RPMI7951 (cell line): ENCODE measurements around the gene EIF2B5. TPM values are rescaled to one million over a fixed set of nuclear protein-coding genes. Genes with fewer than 3 reads are reported as not detected.
"Not testable (repeated sequence)": the region's sequence is repeated elsewhere in the genome, so short reads cannot be mapped to it uniquely, and the experiment has no call there.

Experiments
- DNase-seq: peaks from one replicate; pipeline ENCODE4 v3.0.0-alpha.2; 2012; ENCODE audit warnings: low read depth
- total RNA-seq: library from RNA; depleted of rRNA; stranded (reverse); fragments of >200 nt; shearing (Covaris generic); gene quantifications from 2 replicates; pipeline ENCODE4 v1.2.3, GENCODE V29; 2014

Gene EIF2B5
- total RNA-seq, 1 experiment from 2014 or later: 42.1 TPM

GRCh38 chr3:184145751-184146270 is 10.7 kb downstream of the EIF2B5 start:
- DNase-seq: no peak

DNA sequence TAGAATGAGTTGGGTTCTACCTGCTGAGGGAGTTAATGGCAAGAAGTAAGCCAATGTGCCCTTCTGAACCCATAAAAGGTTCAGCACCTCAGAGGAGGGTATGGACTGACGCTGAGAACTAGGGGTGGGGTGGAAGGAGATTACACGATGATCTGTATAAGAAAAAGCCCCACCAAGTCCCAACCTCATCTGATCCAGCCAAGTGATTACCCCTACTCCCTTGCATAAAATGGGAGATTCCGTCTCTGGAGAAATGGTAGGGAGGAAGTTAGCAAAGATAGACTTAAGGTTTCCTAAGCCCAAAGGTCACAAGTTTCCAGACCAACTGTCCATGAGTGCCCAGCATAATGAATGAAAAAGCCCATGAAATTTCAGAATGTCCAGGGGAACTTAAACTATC is 12.9 kb downstream of the EIF2B5 start:
- no peak for DNase-seq

GRCh38 chr3:184149123-184149522 is 14.0 kb downstream of the EIF2B5 start:
- no peak for DNase-seq

GRCh38 chr3:184149770-184150169 is 14.6 kb downstream of the EIF2B5 start:
- not testable (repeated sequence) for DNase-seq

DNA sequence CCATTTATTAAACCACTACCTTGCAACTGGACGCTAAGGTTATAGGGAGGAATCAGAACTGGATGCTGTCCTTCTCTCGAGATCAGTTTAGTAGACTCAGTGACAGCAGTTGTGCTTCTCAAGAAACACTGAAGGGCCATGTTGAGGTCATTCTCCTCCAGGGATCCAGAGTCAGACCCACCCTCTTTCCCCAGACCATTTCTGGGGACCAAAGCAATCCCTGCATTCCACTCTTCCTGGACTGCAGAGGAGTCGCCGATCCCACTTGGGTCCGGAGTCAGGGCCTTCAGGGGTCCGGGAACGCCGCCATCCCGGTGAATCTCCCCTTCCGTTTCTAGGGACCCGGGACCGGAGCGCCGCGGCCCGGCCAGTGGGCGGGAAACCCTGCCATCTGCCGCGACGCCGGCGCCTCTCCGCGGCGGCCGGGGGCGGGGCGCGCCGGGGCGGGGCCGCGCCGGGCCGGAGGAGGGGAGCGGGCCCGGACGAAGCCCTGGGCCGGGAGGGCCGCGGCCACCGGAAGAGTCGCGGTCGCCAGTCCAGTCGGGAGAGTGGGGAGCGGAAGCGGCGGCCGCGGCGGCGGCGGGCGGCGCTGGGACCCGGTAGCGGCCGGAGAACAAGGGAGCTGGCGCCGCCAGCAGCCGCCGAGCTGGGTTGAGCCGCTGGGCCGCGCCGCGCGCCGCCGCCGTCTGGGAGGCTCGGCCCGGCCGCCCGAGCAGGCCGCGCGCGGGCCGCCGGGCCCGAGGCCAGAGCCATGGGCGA is 19.9 kb downstream of the EIF2B5 start, which contains the start of gene DVL3:
Gene DVL3, plus strand, starts transcription at position 493 of the 759 bp plus-strand sequence. Its CDS starts 259 bp downstream, at position 752.
- DNase-seq: peak; percentile 75

DNA sequence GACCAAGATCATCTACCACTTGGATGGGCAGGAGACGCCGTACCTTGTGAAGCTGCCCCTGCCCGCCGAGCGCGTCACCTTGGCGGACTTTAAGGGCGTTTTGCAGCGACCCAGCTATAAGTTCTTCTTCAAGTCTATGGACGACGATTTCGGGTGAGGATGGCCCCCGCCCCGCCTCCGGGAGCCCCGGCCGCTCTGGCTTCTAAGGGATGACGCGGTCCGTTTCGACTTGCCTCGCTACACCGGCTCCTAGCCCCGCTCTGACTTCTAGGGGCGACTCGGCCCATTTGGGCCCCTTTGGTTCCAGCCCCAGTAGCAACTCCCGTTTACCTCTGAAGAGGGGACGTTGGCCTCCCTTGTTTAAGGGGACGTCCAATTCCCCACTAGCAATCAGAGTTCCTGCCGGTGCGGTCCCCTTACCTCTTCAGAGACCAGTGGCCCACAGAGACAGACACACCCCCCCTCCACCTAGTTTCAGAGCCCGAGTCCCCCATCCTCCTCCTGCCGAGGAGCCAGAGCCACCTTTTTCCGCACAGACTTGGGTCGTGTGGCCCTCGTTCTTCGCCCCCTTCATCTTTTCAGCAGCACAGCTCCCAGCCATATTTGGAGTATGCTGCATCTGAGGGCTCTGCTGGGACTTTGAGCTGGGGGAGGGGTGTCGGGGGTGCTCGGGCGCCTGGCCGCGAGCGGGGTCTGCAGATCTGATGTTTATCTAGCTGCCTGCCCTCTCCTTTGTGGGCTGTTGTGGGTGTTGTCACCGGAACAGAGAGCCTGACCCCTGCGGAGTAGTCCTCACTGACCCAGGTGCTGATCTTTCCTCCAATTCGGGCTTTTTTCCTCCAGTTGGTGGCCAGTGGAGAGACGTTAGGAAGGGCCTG is 20.7 kb downstream of the EIF2B5 start:
- no peak for DNase-seq

GRCh38 chr3:184156522-184156955 is 21.4 kb downstream of the EIF2B5 start:
- peak; percentile 60 for DNase-seq

- DNase-seq: no peak
Measured at GRCh38 chr3:184157206-184157605, 22.0 kb downstream of the EIF2B5 start.

DNA sequence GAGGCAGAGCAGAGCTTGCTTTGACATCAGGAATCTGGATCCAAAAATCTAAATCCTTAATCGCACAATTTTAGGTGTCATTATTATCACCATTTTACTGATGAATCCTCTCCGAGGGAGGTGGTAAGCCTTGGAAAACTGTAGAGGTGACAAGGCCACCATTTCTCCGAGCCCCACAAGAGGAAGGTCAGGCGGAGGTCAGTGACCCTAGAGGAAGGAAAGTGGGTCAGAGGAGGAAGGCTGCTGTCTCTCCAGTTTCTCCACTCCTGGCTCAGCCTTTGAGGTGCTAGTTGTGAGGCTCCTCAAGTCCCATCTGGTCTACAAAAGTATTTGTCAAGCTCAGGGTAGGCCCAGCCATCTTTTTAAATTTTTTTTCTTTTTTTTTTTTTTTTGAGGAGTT is 23.2 kb downstream of the EIF2B5 start:
- DNase-seq: no peak

DNA sequence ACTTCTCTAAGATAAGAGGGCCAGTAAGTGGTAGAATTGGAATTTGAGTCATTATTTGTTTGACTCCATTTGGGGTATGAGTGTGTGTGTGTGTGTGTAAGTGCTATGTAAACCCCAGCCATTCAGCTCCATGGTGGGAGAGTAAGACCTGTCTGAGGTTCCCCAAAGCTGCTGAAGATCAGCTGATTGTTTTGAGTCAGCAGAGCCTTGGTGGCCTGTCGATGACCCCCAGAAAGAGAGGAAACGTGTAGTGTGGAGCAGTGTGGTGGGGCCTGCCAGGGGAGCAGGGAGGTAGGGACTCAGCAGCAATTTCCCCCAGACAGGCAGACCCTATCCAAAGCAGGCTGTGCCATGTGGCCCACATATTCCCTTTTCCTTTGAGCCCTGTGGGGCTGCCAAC is 25.3 kb downstream of the EIF2B5 start:
- DNase-seq: no peak

DNA sequence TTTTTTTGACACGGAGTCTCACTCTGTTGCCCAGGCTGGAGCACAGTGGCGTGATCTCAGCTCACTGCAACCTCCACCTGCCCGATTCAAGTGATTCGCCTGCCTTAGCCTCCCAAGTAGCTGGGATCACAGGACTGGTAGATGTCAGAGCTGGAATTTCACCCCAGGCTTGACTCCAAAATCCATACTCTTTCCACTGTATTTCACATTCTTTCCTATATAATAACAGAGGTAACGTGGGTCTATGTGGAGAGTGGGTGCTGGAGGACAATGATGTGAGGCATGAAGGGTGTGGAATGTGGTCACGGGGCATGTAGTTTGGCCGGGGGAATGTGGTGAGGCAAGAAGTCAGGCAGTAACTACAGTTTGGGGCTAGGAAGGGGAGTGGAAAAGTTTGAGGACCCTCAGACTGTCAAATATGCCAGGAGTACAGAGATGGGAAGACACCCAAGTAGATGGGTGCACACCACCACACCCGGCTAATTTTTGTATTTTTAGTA is 27.5 kb downstream of the EIF2B5 start:
- DNase-seq: not testable (repeated sequence)

- DNase-seq: no peak
Measured at GRCh38 chr3:184164648-184165330, 29.6 kb downstream of the EIF2B5 start.

- no peak for DNase-seq
Measured at GRCh38 chr3:184165543-184165942, 30.4 kb downstream of the EIF2B5 start.

DNA sequence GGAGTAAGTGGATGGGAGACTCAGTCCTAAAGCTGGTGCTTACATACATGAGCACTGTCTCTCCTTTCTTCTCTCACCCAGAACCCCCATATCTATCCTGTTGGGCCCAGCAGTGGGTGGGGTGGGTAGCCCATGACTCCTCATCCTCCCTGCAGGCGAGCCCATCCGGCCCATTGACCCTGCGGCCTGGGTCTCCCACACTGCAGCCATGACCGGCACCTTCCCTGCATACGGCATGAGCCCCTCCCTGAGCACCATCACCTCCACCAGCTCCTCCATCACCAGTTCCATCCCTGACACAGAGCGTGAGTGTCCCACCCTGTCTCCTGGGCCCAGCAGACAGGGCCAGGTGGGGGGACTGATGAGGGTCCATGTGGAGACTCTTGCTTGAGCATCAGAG is 31.5 kb downstream of the EIF2B5 start:
- DNase-seq: no peak

- no peak for DNase-seq
Measured at GRCh38 chr3:184167786-184168185, 32.6 kb downstream of the EIF2B5 start.

- DNase-seq: peak; percentile 79
Measured at GRCh38 chr3:184168363-184169120, 33.4 kb downstream of the EIF2B5 start.

DNA sequence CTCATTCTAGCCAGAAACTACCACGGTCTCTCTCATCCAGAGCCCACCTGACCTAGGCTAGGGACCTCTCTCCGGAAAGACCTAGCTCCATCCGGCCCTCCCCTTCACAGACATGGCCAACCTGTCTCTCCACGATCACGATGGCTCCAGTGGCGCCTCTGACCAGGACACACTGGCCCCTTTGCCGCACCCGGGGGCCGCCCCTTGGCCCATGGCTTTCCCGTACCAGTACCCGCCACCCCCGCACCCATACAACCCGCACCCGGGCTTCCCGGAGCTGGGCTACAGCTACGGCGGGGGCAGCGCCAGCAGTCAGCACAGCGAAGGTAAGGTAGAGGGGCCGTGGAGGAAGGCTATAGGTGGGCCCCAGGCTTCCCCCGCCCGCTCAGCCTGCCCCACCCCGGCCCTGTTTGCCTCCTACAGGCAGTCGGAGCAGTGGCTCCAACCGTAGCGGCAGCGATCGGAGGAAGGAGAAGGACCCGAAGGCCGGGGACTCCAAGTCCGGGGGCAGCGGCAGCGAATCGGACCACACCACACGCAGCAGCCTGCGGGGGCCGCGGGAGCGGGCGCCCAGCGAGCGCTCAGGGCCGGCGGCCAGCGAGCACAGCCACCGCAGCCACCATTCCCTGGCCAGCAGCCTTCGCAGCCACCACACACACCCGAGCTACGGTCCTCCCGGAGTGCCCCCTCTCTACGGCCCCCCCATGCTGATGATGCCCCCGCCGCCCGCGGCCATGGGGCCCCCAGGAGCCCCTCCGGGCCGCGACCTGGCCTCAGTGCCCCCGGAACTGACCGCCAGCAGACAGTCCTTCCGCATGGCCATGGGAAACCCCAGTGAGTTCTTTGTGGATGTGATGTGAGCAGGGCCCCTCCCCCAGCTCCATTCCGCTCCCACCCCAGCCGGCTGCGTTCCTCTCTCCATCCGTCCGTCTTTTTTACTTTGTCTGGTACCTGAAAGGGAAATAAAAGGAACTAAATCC is 35.0 kb downstream of the EIF2B5 start:
- no peak for DNase-seq

GRCh38 chr3:184171562-184171961 is 36.4 kb downstream of the EIF2B5 start:
- DNase-seq: peak; percentile 87

DNA sequence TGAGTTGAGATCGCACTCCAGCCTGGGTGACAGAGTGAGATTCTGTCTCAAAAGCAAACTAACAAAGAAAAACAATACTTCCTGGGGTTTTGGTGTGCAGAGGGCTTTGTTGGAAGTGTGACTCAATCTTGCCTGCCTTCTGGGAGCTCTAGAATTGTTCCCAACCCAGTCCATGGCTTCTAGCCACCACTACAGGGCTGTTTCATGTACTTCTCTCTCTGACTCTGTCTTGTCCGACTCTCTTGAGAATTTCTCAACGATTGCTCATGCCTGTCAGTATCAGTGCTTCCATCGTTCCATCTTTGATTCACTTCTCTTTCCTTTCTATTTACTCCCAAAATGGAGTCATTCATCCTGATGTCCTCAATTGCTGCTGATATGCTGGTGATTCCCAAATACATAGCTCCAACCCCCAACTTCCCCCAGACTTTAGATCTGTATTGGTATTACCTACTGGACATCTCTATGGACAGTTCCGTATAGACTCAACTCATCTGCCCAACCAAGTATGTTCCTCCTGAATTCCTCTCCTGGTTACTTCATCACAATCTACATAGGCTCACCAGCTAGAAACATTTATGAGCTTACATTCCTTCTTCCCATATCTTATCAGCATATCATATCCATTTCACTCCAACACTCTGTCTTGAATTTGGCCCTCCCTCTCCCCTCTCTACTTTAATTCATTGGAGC is 37.7 kb downstream of the EIF2B5 start:
- peak; percentile 42 for DNase-seq
